Nephron progenitor cell (in vitro differentiated cells): Measurements from ENCODE around the gene FBXO28.

Source experiments
- DNase-seq: peaks from one replicate; pipeline ENCODE4 v3.0.0; 2021
- H3K27ac Mint-ChIP-seq: 2 replicates; pipeline ENCODE4 v1.8.0; 2021; ENCODE audit warnings: mild to moderate bottlenecking, moderate library complexity, mixed read lengths
- H3K27me3 Mint-ChIP-seq: 2 replicates; pipeline ENCODE4 v1.8.0; 2021; ENCODE audit warnings: mild to moderate bottlenecking, low read depth, mixed read lengths; ENCODE audit not compliant: poor library complexity
- H3K36me3 Mint-ChIP-seq: 2 replicates; pipeline ENCODE4 v1.8.0; 2021; ENCODE audit warnings: low read depth, mixed read lengths
- H3K4me1 Mint-ChIP-seq: 2 replicates; pipeline ENCODE4 v1.8.0; 2021; ENCODE audit warnings: mixed read lengths
- H3K4me3 Mint-ChIP-seq: 2 replicates; pipeline ENCODE4 v1.8.0; 2021; ENCODE audit warnings: mild to moderate bottlenecking, moderate library complexity, mixed read lengths
- H3K9me3 Mint-ChIP-seq: 2 replicates; pipeline ENCODE4 v1.8.0; 2021; ENCODE audit warnings: mild to moderate bottlenecking, moderate library complexity, mixed read lengths
- CTCF ChIP-seq: fragments of 200-600 bp; sonication (generic); IDR thresholded peaks from 2 replicates; pipeline ENCODE4 v1.5.0; 2021; ENCODE audit warnings: antibody characterized with exemption

FBXO28 gene

GRCh38 chr1:224170748-224171478 lies 57.0 kb downstream of the FBXO28 start:
- Mint-ChIP-seq H3K36me3 (peaks cover 4% of the 10 kb centered on the region), H3K4me1 (peaks cover 8% of the 10 kb centered on the region), H3K9me3 (peaks cover 13% of the 10 kb centered on the region), H3K27me3 (peaks cover 19% of the 10 kb centered on the region), H3K4me3 (no peak overlapping the region), H3K27ac (no peak overlapping the region)
- no peak for TF ChIP-seq CTCF
- no peak for DNase-seq

GRCh38 chr1:224172229-224172628 lies 58.3 kb downstream of the FBXO28 start:
- no peak overlapping the region for H3K4me3 Mint-ChIP-seq
- no peak overlapping the region for H3K27ac Mint-ChIP-seq
- H3K4me1 Mint-ChIP-seq = peaks cover 9% of the 10 kb centered on the region
- TF ChIP-seq CTCF = no peak
- H3K9me3 Mint-ChIP-seq = peaks cover 13% of the 10 kb centered on the region
- H3K27me3 Mint-ChIP-seq = peaks cover 21% of the 10 kb centered on the region
- DNase-seq = no peak
- peaks cover 4% of the 10 kb centered on the region for H3K36me3 Mint-ChIP-seq

GRCh38 chr1:224173523-224173922 lies 59.6 kb downstream of the FBXO28 start:
- Mint-ChIP-seq H3K4me1 (peaks cover 9% of the 10 kb centered on the region), H3K27me3 (peaks cover 21% of the 10 kb centered on the region), H3K36me3 (peaks cover 4% of the 10 kb centered on the region), H3K4me3 (no peak overlapping the region), H3K27ac (no peak overlapping the region), H3K9me3 (peaks cover 13% of the 10 kb centered on the region)
- no peak for TF ChIP-seq CTCF
- DNase-seq = no peak

- peaks cover 12% of the 10 kb centered on the region for H3K4me1 Mint-ChIP-seq
- no peak overlapping the region for H3K27ac Mint-ChIP-seq
- DNase-seq = peak; percentile 59
- peaks cover 22% of the 10 kb centered on the region for H3K27me3 Mint-ChIP-seq
- peaks cover 13% of the 10 kb centered on the region for H3K9me3 Mint-ChIP-seq
- H3K4me3 Mint-ChIP-seq = peak overlapping the region; percentile 74
- TF ChIP-seq CTCF = no peak
- peaks cover 4% of the 10 kb centered on the region for H3K36me3 Mint-ChIP-seq
These were observed 61.7 kb downstream of the FBXO28 start for GRCh38 chr1:224175617-224176016.

- peaks cover 30% of the 10 kb centered on the region for H3K4me1 Mint-ChIP-seq
- TF ChIP-seq CTCF = no peak
- no peaks in the 10 kb centered on the region for H3K36me3 Mint-ChIP-seq
- no peak overlapping the region for H3K4me3 Mint-ChIP-seq
- peaks cover 20% of the 10 kb centered on the region for H3K27me3 Mint-ChIP-seq
- no peaks in the 10 kb centered on the region for H3K9me3 Mint-ChIP-seq
- no peak for DNase-seq
- no peak overlapping the region for H3K27ac Mint-ChIP-seq
These were observed 63.6 kb downstream of the FBXO28 start for GRCh38 chr1:224177356-224177999.

GRCh38 chr1:224178894-224179293 lies 65.0 kb downstream of the FBXO28 start:
- Mint-ChIP-seq H3K27ac (no peak overlapping the region), H3K9me3 (no peaks in the 10 kb centered on the region), H3K36me3 (no peaks in the 10 kb centered on the region), H3K27me3 (peaks cover 20% of the 10 kb centered on the region), H3K4me1 (peaks cover 34% of the 10 kb centered on the region), H3K4me3 (no peak overlapping the region)
- no peak for TF ChIP-seq CTCF
- no peak for DNase-seq
